ENCODE measurements around the gene NOS2.

- TF ChIP-seq CTCF (IDR thresholded peaks at IDR 0.05): no peak
- no peak for TF ChIP-seq POLR2A (IDR thresholded peaks at IDR 0.05)
- TF ChIP-seq POLR2AphosphoS5 (IDR thresholded peaks at IDR 0.05): no peak
Observed at GRCh38 chr17:27793906-27794569, 6.3 kb downstream of the NOS2 start.

Measured in gastroesophageal sphincter (tissue), 3 donors.